ENCODE data around the gene FAM120A.

- no peak for TF ChIP-seq CTCF (conservative IDR thresholded peaks at IDR 0.05)
- no peak for TF ChIP-seq ZFX (IDR thresholded peaks at IDR 0.05)
Measured at GRCh38 chr9:93603906-93604326, 152.4 kb downstream of the FAM120A start.

Measured in C4-2B (cell line).